Parathyroid adenoma (tissue), 2 donors: Measurements from ENCODE around the gene CYB561D1.
"Not testable (repeated sequence)": the region's sequence is repeated elsewhere in the genome, so short reads cannot be mapped to it uniquely, and the experiment has no call there.

ENCODE experiments used
- H2AFZ ChIP-seq: fragments of 300-600 bp; sonication (generic); one replicate; pipeline ENCODE4 v1.7.0; 2017; ENCODE audit warnings: antibody characterized with exemption, mild to moderate bottlenecking
- H3K27ac ChIP-seq: fragments of 300-600 bp; sonication (generic); one replicate; pipeline ENCODE4 v1.7.0; 2017
- H3K27me3 ChIP-seq: fragments of 300-600 bp; sonication (generic); one replicate; pipeline ENCODE4 v1.7.0; 2017; ENCODE audit warnings: low read length; ENCODE audit not compliant: control insufficient read depth, insufficient read depth
- H3K36me3 ChIP-seq: fragments of 300-600 bp; sonication (generic); one replicate; pipeline ENCODE4 v1.7.0; 2017; ENCODE audit warnings: low read length; ENCODE audit not compliant: control insufficient read depth, insufficient read depth
- H3K4me1 ChIP-seq: fragments of 300-600 bp; sonication (generic); one replicate; pipeline ENCODE4 v1.7.0; 2017; ENCODE audit warnings: control low read depth
- H3K4me2 ChIP-seq: fragments of 300-600 bp; sonication (generic); one replicate; pipeline ENCODE4 v1.7.0; 2017; ENCODE audit warnings: low read length
- H3K4me3 ChIP-seq: fragments of 300-600 bp; sonication (generic); one replicate; pipeline ENCODE4 v1.7.0; 2017; ENCODE audit warnings: low read depth, low read length
- H3K79me2 ChIP-seq: fragments of 300-600 bp; sonication (generic); one replicate; pipeline ENCODE4 v1.7.0; 2017; ENCODE audit warnings: control low read depth
- H3K9ac ChIP-seq: fragments of 300-600 bp; sonication (generic); one replicate; pipeline ENCODE4 v1.7.0; 2017; ENCODE audit warnings: mild to moderate bottlenecking
- H3K9me3 ChIP-seq: fragments of 300-600 bp; sonication (generic); one replicate; pipeline ENCODE4 v1.7.0; 2017; ENCODE audit warnings: low read length; ENCODE audit not compliant: control insufficient read depth
- TF ChIP-seq, protein P1 (sequence below): fragments of 300-600 bp; sonication (generic); IDR thresholded peaks from one replicate; pipeline ENCODE4 v1.7.0; 2017; ENCODE audit warnings: antibody characterized with exemption, mild to moderate bottlenecking
- donor health status: primary hyperparathyroidism.

CYB561D1 gene, protein sequence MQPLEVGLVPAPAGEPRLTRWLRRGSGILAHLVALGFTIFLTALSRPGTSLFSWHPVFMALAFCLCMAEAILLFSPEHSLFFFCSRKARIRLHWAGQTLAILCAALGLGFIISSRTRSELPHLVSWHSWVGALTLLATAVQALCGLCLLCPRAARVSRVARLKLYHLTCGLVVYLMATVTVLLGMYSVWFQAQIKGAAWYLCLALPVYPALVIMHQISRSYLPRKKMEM

DNA sequence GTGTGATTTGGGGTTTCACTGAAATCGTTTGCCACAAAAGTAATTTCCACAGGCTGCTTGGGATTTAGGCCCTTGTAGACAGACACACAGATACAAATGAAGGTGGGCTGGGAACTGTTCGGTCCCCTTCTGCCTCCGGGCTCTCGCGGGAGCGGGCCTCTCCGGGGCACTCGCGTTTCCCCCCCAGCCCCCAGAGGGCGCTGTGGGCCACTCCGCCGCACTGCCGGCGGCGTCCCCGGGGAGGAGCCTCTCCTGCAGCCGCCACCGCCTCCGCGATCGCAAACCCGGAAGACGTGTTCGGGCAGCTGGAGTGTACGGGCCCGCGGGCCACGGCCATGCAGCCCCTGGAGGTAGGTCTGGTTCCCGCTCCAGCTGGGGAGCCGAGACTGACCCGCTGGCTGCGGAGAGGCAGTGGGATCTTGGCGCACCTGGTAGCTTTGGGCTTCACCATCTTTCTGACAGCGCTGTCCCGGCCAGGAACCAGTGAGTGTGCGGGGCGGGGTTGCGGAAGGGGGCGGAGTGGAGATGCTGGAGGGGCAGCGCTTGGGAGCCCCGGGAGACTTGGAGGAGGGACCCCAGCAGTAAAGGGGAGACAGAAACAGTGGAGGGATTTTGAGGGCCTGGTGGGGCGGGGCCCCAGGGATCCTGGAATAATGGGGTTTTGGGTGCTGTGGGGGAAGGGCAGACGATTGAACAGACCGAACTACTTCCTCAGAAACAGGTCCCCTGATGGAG lies at the start of gene CYB561D1:
TSS of gene CYB561D1 (plus strand) at position 290 of the 735 bp plus-strand sequence. CDS start at position 336, 46 bp downstream.
- Histone ChIP-seq H3K36me3 (no peaks in the 10 kb centered on the region), H3K27me3 (no peaks in the 10 kb centered on the region), H3K4me1 (no peaks in the 10 kb centered on the region), H3K9me3 (no peaks in the 10 kb centered on the region), H3K9ac (no peak within 1 kb of the TSS), H2AFZ (peak within 1 kb of the TSS; percentile 90), H3K79me2 (no peaks in the 10 kb centered on the region), H3K4me3 (peak within 1 kb of the TSS; percentile 84), H3K4me2 (peak within 1 kb of the TSS; percentile 74), H3K27ac (peak within 1 kb of the TSS; percentile 68)
- TF ChIP-seq, protein P1, sequence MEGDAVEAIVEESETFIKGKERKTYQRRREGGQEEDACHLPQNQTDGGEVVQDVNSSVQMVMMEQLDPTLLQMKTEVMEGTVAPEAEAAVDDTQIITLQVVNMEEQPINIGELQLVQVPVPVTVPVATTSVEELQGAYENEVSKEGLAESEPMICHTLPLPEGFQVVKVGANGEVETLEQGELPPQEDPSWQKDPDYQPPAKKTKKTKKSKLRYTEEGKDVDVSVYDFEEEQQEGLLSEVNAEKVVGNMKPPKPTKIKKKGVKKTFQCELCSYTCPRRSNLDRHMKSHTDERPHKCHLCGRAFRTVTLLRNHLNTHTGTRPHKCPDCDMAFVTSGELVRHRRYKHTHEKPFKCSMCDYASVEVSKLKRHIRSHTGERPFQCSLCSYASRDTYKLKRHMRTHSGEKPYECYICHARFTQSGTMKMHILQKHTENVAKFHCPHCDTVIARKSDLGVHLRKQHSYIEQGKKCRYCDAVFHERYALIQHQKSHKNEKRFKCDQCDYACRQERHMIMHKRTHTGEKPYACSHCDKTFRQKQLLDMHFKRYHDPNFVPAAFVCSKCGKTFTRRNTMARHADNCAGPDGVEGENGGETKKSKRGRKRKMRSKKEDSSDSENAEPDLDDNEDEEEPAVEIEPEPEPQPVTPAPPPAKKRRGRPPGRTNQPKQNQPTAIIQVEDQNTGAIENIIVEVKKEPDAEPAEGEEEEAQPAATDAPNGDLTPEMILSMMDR = peak; percentile 88

DNA sequence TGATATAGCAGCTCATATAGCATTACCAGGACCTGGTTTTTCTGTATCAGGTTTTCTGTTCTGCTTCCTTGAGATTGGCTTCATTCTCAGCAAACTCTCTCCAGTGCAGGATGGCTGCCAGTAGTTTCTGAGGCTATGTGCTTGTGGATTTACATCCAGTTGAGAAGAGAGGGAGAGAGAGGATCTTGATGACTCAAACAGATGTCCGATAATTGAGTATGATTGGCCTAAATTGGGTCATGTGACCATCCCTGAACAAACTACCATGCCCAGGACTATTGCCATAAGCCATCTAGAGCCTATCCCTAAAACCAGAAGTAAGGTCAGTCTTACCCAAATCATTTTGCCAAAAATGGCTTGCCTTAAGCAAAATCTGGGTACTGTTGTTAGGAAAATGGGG lies 49.5 kb upstream of the CYB561D1 start:
- H3K27ac ChIP-seq = no peak overlapping the region
- TF ChIP-seq, protein P1 = no peak
- no peaks in the 10 kb centered on the region for H3K9me3 ChIP-seq
- no peak overlapping the region for H2AFZ ChIP-seq
- H3K79me2 ChIP-seq = no peaks in the 10 kb centered on the region
- no peaks in the 10 kb centered on the region for H3K36me3 ChIP-seq
- no peaks in the 10 kb centered on the region for H3K4me1 ChIP-seq
- no peak overlapping the region for H3K9ac ChIP-seq
- no peak overlapping the region for H3K4me3 ChIP-seq
- no peak overlapping the region for H3K4me2 ChIP-seq
- H3K27me3 ChIP-seq = no peaks in the 10 kb centered on the region

DNA sequence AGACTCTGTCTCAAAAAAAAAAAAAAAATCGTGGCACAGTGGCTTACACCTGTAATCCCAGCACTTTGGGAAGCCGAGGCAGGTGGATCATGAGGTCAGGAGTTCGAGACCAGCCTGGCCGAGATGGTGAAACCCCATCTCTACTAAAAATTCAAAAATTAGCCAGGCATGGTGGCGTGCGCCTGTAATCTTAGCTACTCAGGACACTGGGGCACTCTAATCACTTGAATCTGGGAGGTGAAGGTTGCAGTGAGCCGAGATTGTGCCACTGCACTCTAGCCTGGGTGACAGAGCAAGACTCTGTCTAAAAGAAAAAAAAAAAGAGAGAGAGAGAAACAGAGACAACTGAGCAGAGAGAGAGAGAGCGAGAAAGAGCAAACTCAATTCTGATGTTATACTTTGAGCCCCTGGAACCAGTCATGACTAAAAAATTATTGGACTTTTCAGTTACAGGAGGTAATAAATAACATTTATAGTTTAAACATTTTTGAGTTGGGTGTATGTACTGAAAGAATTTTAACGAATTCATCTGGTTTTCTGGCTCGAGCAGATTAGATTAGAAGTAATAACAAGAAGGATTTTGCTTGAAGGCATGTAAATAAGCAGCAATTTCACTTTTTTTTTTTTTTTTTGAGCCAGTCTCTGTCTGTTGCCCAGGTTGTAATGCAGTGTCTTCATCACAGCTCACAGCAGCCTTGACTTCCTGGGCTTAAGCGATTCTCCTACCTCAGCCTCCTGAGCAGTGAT lies 47.8 kb upstream of the CYB561D1 start:
- not testable (repeated sequence) for H3K36me3 ChIP-seq, H3K79me2 ChIP-seq, H3K27me3 ChIP-seq, H2AFZ ChIP-seq, H3K4me1 ChIP-seq, H3K4me2 ChIP-seq, H3K9me3 ChIP-seq, H3K4me3 ChIP-seq, H3K9ac ChIP-seq, H3K27ac ChIP-seq

DNA sequence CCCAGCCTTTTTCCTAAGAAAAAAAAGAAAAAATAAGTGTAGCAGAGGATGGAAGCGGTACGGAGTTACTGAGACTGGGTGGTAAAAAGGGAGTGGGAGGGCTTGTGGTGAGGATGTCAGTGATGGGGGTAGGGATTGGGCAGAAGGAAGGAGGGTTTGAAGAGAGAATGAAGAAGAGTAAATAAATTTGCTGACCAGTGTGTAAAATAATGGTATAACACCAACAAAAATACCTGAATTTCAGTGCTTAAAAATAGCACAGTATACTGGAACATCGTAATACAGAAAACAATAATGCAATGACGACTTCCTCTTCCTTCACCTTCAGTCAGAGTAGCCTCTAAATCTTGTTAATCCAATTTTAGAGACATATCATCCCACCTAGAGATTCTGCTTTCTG lies 46.4 kb upstream of the CYB561D1 start:
- Histone ChIP-seq H3K9ac (no peak overlapping the region), H3K27me3 (no peaks in the 10 kb centered on the region), H3K9me3 (no peaks in the 10 kb centered on the region), H3K4me1 (no peaks in the 10 kb centered on the region), H3K79me2 (no peaks in the 10 kb centered on the region), H3K27ac (no peak overlapping the region), H2AFZ (no peak overlapping the region), H3K4me2 (no peak overlapping the region), H3K36me3 (no peaks in the 10 kb centered on the region), H3K4me3 (no peak overlapping the region)
- TF ChIP-seq, protein P1 = no peak

DNA sequence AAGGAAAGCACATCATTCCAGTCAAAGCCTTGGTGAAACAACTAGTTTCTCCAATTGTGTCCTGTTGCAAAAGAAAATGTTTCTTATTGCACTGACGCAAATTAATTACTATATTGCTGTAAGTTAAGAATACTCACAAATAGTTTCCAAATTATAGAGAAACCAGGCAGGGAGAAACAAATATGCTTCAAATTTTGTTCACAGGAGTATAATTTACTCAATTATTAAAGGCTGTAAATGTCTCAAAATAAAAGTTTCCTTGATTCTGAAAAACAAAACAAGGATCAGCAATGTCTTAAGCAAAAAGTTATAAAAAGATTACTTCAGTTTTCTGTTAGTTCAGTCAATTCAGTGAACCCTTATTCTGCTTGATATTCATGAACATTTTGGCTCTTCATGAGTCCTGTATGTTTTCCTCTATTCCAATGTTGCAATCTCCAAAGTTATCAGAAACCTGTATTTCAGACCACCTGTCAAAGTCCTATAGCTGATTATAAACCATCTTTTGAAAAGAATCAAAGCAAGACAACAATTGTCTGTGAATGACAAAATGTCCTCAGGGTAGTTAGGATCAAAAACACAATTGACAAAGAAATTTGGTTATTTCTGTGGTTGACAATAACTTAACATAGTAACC lies 39.3 kb upstream of the CYB561D1 start:
- Histone ChIP-seq H3K9me3 (no peaks in the 10 kb centered on the region), H3K36me3 (no peaks in the 10 kb centered on the region), H3K4me3 (no peak overlapping the region), H3K9ac (no peak overlapping the region), H3K4me1 (no peaks in the 10 kb centered on the region), H2AFZ (no peak overlapping the region), H3K27me3 (no peaks in the 10 kb centered on the region), H3K4me2 (no peak overlapping the region), H3K79me2 (no peaks in the 10 kb centered on the region), H3K27ac (no peak overlapping the region)
- TF ChIP-seq, protein P1 = no peak
